ENCODE data around the gene DLD.
"Not testable (repeated sequence)": the region's sequence is repeated elsewhere in the genome, so short reads cannot be mapped to it uniquely, and the experiment has no call there.

The DLD gene

GRCh38 chr7:107915541-107915940 lies 24.6 kb downstream of the DLD start:
- DNase-seq (ENCODE audit: low read depth, low spot score) = no peak

- DNase-seq (ENCODE audit: low read depth, low spot score) = no peak
Observed at GRCh38 chr7:107917763-107918651, 27.0 kb downstream of the DLD start.

- no peak for DNase-seq (ENCODE audit: low read depth, low spot score)
Observed at GRCh38 chr7:107918948-107919347, 28.0 kb downstream of the DLD start.

- no peak for DNase-seq (ENCODE audit: low read depth, low spot score)
Observed at GRCh38 chr7:107920048-107920772, 29.2 kb downstream of the DLD start.

- not testable (repeated sequence) for DNase-seq (ENCODE audit: low read depth, low spot score)
Observed at GRCh38 chr7:107921826-107922225, 30.8 kb downstream of the DLD start.

- DNase-seq (ENCODE audit: low read depth, low spot score) = no peak
Observed at GRCh38 chr7:107922886-107923285, 31.9 kb downstream of the DLD start.

- DNase-seq (ENCODE audit: low read depth, low spot score) = no peak
Observed at GRCh38 chr7:107924841-107925504, 34.0 kb downstream of the DLD start.

- no peak for DNase-seq (ENCODE audit: low read depth, low spot score)
Observed at GRCh38 chr7:107926481-107926880, 35.5 kb downstream of the DLD start.

- DNase-seq (ENCODE audit: low read depth, low spot score) = no peak
Observed at GRCh38 chr7:107931740-107932515, 40.9 kb downstream of the DLD start.

GRCh38 chr7:107932805-107933204 lies 41.8 kb downstream of the DLD start:
- DNase-seq (ENCODE audit: low read depth, low spot score) = no peak

GRCh38 chr7:107933386-107934013 lies 42.5 kb downstream of the DLD start:
- DNase-seq (ENCODE audit: low read depth, low spot score) = no peak

GRCh38 chr7:107934991-107935770 lies 44.2 kb downstream of the DLD start:
- no peak for DNase-seq (ENCODE audit: low read depth, low spot score)

- no peak for DNase-seq (ENCODE audit: low read depth, low spot score)
Observed at GRCh38 chr7:107936312-107936711, 45.3 kb downstream of the DLD start.

- no peak for DNase-seq (ENCODE audit: low read depth, low spot score)
Observed at GRCh38 chr7:107937531-107937930, 46.5 kb downstream of the DLD start.

GRCh38 chr7:107938456-107939250 lies 47.7 kb downstream of the DLD start:
- no peak for DNase-seq (ENCODE audit: low read depth, low spot score)

GRCh38 chr7:107939573-107940489 lies 48.8 kb downstream of the DLD start:
- DNase-seq (ENCODE audit: low read depth, low spot score) = no peak

- no peak for DNase-seq (ENCODE audit: low read depth, low spot score)
Observed at GRCh38 chr7:107940951-107941350, 50.0 kb downstream of the DLD start.

GRCh38 chr7:107943018-107943417 lies 52.0 kb downstream of the DLD start:
- DNase-seq (ENCODE audit: low read depth, low spot score) = no peak

All from activated naive CD8-positive, alpha-beta T cell treated with anti-CD3 and anti-CD28 coated beads, Interleukin-2, amount 50 U/mL, for 16 hours (primary cell).